ENCODE data around the gene NINL.

DNA sequence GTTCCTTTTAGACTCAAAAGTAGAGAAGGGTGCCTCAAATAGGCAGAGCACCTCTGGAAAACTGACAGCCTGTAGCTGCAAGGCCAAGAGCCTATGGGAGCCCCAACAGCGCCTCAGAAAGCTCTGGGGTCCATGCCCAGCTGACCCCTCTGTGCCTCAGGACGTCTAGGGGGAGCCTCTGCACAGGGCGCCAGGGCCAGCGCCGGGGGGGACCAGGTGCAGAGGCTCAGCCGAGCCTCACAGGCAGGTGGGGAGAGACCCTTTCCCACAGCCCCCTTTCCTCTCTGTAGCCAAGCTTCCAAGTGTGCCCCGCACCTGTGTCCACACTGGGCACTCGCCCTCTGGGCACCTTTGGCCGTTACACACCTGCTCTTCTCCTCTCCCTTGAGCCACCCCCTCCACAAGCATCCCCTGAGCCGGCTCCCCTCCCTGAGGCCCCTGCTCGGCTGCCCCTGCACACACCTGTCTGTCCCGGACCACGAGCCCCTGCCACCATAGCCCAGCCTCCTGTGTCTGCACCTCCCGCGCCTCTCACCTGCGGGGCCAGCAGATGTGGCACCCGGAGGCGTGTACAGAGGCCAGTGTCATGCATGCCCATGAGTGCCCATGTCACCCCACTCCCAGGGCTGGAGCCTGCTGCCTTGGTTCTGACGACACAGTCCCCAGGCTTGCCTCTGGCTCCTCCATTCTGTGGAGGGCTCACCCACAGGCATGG is 124.6 kb downstream of the NINL start:
- TF ChIP-seq POLR2AphosphoS5 (IDR thresholded peaks at IDR 0.05) (no peak), POLR2A (IDR thresholded peaks at IDR 0.05; ENCODE audit: low read depth) (no peak)
- TF ChIP-seq, protein P1, sequence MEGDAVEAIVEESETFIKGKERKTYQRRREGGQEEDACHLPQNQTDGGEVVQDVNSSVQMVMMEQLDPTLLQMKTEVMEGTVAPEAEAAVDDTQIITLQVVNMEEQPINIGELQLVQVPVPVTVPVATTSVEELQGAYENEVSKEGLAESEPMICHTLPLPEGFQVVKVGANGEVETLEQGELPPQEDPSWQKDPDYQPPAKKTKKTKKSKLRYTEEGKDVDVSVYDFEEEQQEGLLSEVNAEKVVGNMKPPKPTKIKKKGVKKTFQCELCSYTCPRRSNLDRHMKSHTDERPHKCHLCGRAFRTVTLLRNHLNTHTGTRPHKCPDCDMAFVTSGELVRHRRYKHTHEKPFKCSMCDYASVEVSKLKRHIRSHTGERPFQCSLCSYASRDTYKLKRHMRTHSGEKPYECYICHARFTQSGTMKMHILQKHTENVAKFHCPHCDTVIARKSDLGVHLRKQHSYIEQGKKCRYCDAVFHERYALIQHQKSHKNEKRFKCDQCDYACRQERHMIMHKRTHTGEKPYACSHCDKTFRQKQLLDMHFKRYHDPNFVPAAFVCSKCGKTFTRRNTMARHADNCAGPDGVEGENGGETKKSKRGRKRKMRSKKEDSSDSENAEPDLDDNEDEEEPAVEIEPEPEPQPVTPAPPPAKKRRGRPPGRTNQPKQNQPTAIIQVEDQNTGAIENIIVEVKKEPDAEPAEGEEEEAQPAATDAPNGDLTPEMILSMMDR (IDR thresholded peaks at IDR 0.05) = no peak

All from esophagus muscularis mucosa (tissue), 3 donors.